Uterus (tissue), 4 donors: Measurements from ENCODE around the gene MIER2. TPM values are rescaled to one million over a fixed set of nuclear protein-coding genes. Genes with fewer than 3 reads are reported as not detected.

Source experiments
- DNase-seq, 2 donors: peaks; one replicate each; pipeline ENCODE4 v3.0.0-alpha.2; 2019 to 2020
- H3K27ac ChIP-seq, 2 donors: fragments of 200-600 bp; sonication (generic); 1 replicate in 1 of 2; 2 replicates in 1 of 2; pipeline ENCODE4 v1.5.1; 2016 to 2018
- H3K27me3 ChIP-seq, 2 donors: fragments of 200-600 bp; sonication (generic); one replicate each; pipeline ENCODE4 v1.5.1; 2018 to 2019; ENCODE audit warnings: control low read depth in 1 of 2
- H3K36me3 ChIP-seq, 2 donors: fragments of 200-600 bp; sonication (generic); one replicate each; pipeline ENCODE4 v1.5.1; 2019; ENCODE audit warnings: control low read depth in 1 of 2
- H3K4me1 ChIP-seq, 2 donors: fragments of 200-600 bp; sonication (generic); one replicate each; pipeline ENCODE4 v1.5.1; 2018 to 2019; ENCODE audit warnings: control low read depth in 1 of 2
- H3K4me3 ChIP-seq, 2 donors: fragments of 200-600 bp; sonication (generic); 1 replicate in 1 of 2; 2 replicates in 1 of 2; pipeline ENCODE4 v1.5.1; 2018 to 2019; ENCODE audit warnings: mild to moderate bottlenecking in 1 of 2
- H3K9me3 ChIP-seq, 2 donors: fragments of 200-600 bp; sonication (generic); one replicate each; pipeline ENCODE4 v1.5.1; 2019; ENCODE audit warnings: control low read depth in 1 of 2
- POLR2A ChIP-seq, 2 donors: fragments of 450-650 bp; IDR thresholded peaks; one replicate each; pipeline ENCODE4 v1.6.1; 2016; ENCODE audit warnings: antibody characterized with exemption in 2 of 2, mild to moderate bottlenecking in 1 of 2, moderate library complexity in 1 of 2
- intact Hi-C: fragments of 100-400 bp; cut with DNase I; formaldehyde crosslinking; loops from one replicate; pipeline ENCODE4 v1.15.1; 2023; ENCODE audit warnings: low total_unique reads
- total RNA-seq, 4 donors: library from RNA; depleted of rRNA in 3 of 4; stranded (reverse); fragments of >200 nt in 3 of 4; gene quantifications; one replicate each; pipeline versions ENCODE4 v1.1.0 to v1.2.4, GENCODE V29; 2014 to 2023
- TF ChIP-seq, protein P1 (sequence below), 4 experiments: fragments of 200-600 bp in 2 of 4; fragments of 450-650 bp in 2 of 4; sonication (generic) in 2 of 4; IDR thresholded peaks; one replicate each; pipeline ENCODE4 v1.5.1; 2016 to 2019; ENCODE audit warnings: antibody characterized with exemption in 4 of 4, mild to moderate bottlenecking in 2 of 4, moderate library complexity in 1 of 4
- donor health status: DM: yes; HTN: yes; CAD: no.

MIER2 gene
- total RNA-seq, 4 donors from 2014 or later, result 2.6 to 54.8 (median 12.7) TPM

DNA sequence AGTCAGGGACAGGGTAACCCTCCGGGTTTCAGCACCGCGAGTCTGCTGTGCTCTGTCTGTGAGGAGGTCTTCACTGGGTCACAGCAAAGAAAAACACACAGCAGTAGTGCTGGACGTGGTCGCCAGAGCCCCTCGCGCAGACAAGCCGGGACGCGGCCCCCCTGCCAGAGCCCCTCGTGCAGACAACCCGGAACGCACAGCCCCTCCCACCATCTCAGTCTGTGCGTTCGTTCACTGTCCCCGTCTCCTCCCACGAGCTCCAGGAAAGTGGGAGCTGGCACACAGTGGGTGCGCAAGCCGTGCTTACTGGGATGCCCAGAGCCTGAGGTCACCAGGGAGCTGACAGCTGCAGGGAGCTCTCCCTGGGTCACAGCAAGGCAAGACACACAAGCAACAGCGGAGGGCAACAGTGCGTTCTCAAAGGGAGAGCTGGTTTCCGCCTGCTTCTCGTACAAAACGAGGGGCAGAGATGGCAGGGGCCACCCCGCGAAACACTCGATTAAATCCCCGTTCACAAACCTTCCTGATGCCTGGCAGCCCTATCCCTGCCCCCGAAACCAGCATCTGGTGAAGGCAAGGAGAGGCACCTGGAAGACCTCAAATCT lies 50.2 kb downstream of the MIER2 start:
- H3K27ac ChIP-seq, result peak overlapping the region; percentile 47 to 68
- no peaks in the 10 kb centered on the region for H3K36me3 ChIP-seq
- no peaks in the 10 kb centered on the region for H3K9me3 ChIP-seq
- TF ChIP-seq, protein P1, sequence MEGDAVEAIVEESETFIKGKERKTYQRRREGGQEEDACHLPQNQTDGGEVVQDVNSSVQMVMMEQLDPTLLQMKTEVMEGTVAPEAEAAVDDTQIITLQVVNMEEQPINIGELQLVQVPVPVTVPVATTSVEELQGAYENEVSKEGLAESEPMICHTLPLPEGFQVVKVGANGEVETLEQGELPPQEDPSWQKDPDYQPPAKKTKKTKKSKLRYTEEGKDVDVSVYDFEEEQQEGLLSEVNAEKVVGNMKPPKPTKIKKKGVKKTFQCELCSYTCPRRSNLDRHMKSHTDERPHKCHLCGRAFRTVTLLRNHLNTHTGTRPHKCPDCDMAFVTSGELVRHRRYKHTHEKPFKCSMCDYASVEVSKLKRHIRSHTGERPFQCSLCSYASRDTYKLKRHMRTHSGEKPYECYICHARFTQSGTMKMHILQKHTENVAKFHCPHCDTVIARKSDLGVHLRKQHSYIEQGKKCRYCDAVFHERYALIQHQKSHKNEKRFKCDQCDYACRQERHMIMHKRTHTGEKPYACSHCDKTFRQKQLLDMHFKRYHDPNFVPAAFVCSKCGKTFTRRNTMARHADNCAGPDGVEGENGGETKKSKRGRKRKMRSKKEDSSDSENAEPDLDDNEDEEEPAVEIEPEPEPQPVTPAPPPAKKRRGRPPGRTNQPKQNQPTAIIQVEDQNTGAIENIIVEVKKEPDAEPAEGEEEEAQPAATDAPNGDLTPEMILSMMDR (IDR thresholded peaks at IDR 0.05), result no peak
- no peak for TF ChIP-seq POLR2A (IDR thresholded peaks at IDR 0.05)
- no peak overlapping the region for H3K4me3 ChIP-seq
- no peaks in the 10 kb centered on the region for H3K27me3 ChIP-seq
- peaks cover 0 to 17% of the 10 kb centered on the region in 2 donors for H3K4me1 ChIP-seq
- intact Hi-C loops, result no loop called here
- peak in 1 of 2 donors; percentile 58 for DNase-seq

- peak in 1 of 2 donors; percentile 19 for DNase-seq
- peak overlapping the region in 1 of 2 donors; percentile 68 for H3K27ac ChIP-seq
- no peaks in the 10 kb centered on the region for H3K36me3 ChIP-seq
- H3K4me1 ChIP-seq, result peaks cover 0 to 17% of the 10 kb centered on the region in 2 donors
- H3K4me3 ChIP-seq, result no peak overlapping the region
- TF ChIP-seq POLR2A (IDR thresholded peaks at IDR 0.05), result no peak
- TF ChIP-seq, protein P1 (IDR thresholded peaks at IDR 0.05), result no peak
- intact Hi-C loops, result no loop called here
- H3K27me3 ChIP-seq, result no peaks in the 10 kb centered on the region
- H3K9me3 ChIP-seq, result no peaks in the 10 kb centered on the region
Measured at GRCh38 chr19:293436-294110, 51.0 kb downstream of the MIER2 start.

GRCh38 chr19:292951-293350 lies 51.6 kb downstream of the MIER2 start:
- Histone ChIP-seq H3K4me3 (no peak overlapping the region), H3K9me3 (no peaks in the 10 kb centered on the region), H3K27ac (no peak overlapping the region), H3K36me3 (no peaks in the 10 kb centered on the region), H3K27me3 (no peaks in the 10 kb centered on the region), H3K4me1 (peaks cover 0 to 17% of the 10 kb centered on the region in 2 donors)
- no peak for DNase-seq
- TF ChIP-seq, protein P1 (IDR thresholded peaks at IDR 0.05), result no peak
- no peak for TF ChIP-seq POLR2A (IDR thresholded peaks at IDR 0.05)
- intact Hi-C loops, result no loop called here

DNA sequence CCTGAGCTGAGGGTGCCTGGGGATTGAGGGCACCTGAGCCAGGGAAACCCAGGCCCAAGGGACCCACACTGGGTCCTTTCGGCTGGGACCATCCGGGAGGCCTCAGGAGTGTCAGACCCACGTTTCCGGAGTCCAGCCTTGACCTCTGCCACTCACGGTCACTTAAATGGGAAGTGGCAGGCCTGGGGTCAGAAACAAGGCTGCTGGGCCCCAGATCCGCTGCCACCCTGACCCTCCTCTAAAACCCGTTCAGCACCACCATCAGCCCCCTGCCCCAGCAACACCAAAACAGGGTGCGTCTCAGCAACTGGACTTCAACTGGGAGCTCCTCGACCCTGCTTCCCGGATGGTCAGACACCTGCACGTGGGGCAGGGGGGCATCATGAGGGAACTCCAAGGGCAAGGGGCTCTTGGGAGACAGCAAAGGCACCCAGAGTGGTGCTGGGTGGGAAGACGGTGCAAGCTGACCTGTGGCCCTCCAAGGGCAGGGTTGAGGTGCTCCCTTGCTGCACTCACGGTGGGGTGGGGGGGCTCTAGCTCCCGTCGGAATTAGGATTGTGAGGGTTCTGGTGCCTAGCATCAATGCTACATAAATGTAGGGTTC lies 52.2 kb downstream of the MIER2 start:
- Histone ChIP-seq H3K27me3 (no peaks in the 10 kb centered on the region), H3K27ac (peak overlapping the region in 1 of 2 donors; percentile 83), H3K4me3 (no peak overlapping the region), H3K9me3 (no peaks in the 10 kb centered on the region), H3K4me1 (peaks cover 0 to 17% of the 10 kb centered on the region in 2 donors), H3K36me3 (no peaks in the 10 kb centered on the region)
- DNase-seq, result no peak
- intact Hi-C loops, result no loop called here
- TF ChIP-seq, protein P1 (IDR thresholded peaks at IDR 0.05), result no peak
- no peak for TF ChIP-seq POLR2A (IDR thresholded peaks at IDR 0.05)
